Ovary (tissue), 3 donors: ENCODE data around the gene MSL1.

ENCODE experiments used
- EP300 ChIP-seq: sonication (generic); formaldehyde crosslinking; IDR thresholded peaks from one replicate; pipeline ENCODE4 v1.6.1; 2017; ENCODE audit warnings: antibody characterized with exemption
- POLR2A ChIP-seq: fragments of 450-650 bp; IDR thresholded peaks from one replicate; pipeline ENCODE4 v1.6.1; 2017; ENCODE audit warnings: antibody characterized with exemption, mild to moderate bottlenecking, moderate library complexity
- TF ChIP-seq, protein P1 (sequence below), 3 donors: fragments of 450-650 bp in 2 of 3; fragments of 200-600 bp in 1 of 3; IDR thresholded peaks; one replicate each; pipeline versions ENCODE4 v1.5.1 to v1.8.0; 2016 to 2022; ENCODE audit warnings: antibody characterized with exemption in 3 of 3, mild to moderate bottlenecking in 1 of 3
- donor health status: DM: no; HTN: no; CAD: no.

DNA sequence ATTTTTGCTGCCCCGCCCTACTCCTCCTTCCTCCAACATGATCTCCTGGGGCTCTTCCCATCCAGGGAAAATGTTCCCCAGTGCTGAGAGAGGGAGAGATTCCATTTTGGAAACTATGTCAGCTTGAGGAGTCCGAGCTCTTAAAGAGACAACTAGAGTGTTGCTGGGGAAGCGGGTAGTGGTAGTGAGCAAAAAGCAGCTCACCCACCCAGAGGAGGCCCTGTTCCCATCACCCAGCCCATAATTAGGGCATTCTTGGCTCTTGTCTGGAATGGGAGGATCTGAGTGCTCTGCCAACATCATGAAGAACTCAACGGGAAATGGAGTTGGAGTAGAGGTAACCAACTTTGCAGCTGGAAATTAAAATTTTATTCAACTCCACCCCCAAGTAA lies 9.1 kb upstream of the MSL1 start:
- no peak for TF ChIP-seq EP300
- TF ChIP-seq, protein P1, sequence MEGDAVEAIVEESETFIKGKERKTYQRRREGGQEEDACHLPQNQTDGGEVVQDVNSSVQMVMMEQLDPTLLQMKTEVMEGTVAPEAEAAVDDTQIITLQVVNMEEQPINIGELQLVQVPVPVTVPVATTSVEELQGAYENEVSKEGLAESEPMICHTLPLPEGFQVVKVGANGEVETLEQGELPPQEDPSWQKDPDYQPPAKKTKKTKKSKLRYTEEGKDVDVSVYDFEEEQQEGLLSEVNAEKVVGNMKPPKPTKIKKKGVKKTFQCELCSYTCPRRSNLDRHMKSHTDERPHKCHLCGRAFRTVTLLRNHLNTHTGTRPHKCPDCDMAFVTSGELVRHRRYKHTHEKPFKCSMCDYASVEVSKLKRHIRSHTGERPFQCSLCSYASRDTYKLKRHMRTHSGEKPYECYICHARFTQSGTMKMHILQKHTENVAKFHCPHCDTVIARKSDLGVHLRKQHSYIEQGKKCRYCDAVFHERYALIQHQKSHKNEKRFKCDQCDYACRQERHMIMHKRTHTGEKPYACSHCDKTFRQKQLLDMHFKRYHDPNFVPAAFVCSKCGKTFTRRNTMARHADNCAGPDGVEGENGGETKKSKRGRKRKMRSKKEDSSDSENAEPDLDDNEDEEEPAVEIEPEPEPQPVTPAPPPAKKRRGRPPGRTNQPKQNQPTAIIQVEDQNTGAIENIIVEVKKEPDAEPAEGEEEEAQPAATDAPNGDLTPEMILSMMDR (IDR thresholded peaks at IDR 0.05): no peak
- TF ChIP-seq POLR2A: no peak
